HG03060 (cell line): Measurements from ENCODE around the gene PARD6G.
A peak's percentile ranks its signal among the peaks of the same experiment; 100 is the strongest.

Experiments used
- ATAC-seq: cut with Tn5 transposase; IDR thresholded peaks from one replicate; pipeline ENCODE4 v1.9.1; 2021; ENCODE audit warnings: low read depth, moderate number of reproducible peaks; ENCODE audit not compliant: unreplicated experiment

The PARD6G gene

GRCh38 chr18:80218341-80219227, 28.7 kb downstream of the PARD6G start:
- ATAC-seq = no peak

- ATAC-seq = no peak
These were observed 34.1 kb downstream of the PARD6G start for GRCh38 chr18:80213182-80213581.

- ATAC-seq = no peak
These were observed 36.8 kb downstream of the PARD6G start for GRCh38 chr18:80210312-80211083.

GRCh38 chr18:80208620-80209019, 38.7 kb downstream of the PARD6G start:
- no peak for ATAC-seq

GRCh38 chr18:80205294-80205693, 42.0 kb downstream of the PARD6G start:
- ATAC-seq = no peak

GRCh38 chr18:80204142-80204541, 43.2 kb downstream of the PARD6G start:
- no peak for ATAC-seq

- ATAC-seq = no peak
These were observed 44.1 kb downstream of the PARD6G start for GRCh38 chr18:80203249-80203648.

GRCh38 chr18:80202264-80202998, 44.9 kb downstream of the PARD6G start:
- ATAC-seq = peak; percentile 91

- no peak for ATAC-seq
These were observed 45.6 kb downstream of the PARD6G start for GRCh38 chr18:80201739-80202138.

- no peak for ATAC-seq
These were observed 46.2 kb downstream of the PARD6G start for GRCh38 chr18:80200932-80201672.

GRCh38 chr18:80200171-80200931, 47.0 kb downstream of the PARD6G start:
- ATAC-seq = no peak

GRCh38 chr18:80198994-80199748, 48.1 kb downstream of the PARD6G start:
- no peak for ATAC-seq

- no peak for ATAC-seq
These were observed 48.9 kb downstream of the PARD6G start for GRCh38 chr18:80198391-80198790.

- ATAC-seq = no peak
These were observed 49.8 kb downstream of the PARD6G start for GRCh38 chr18:80197528-80197927.

- no peak for ATAC-seq
These were observed 50.6 kb downstream of the PARD6G start for GRCh38 chr18:80196528-80197320.

- peak; percentile 66 for ATAC-seq
These were observed 52.3 kb downstream of the PARD6G start for GRCh38 chr18:80194874-80195570.

- ATAC-seq = no peak
These were observed 53.6 kb downstream of the PARD6G start for GRCh38 chr18:80193701-80194100.
